Measurements from ENCODE around the gene MAPKAP1.

GRCh38 chr9:125642311-125642710 is 64.7 kb downstream of the MAPKAP1 start:
- no peak for TF ChIP-seq CTCF (IDR thresholded peaks at IDR 0.05; ENCODE audit: insufficient read depth, low read length)
- TF ChIP-seq POLR2AphosphoS5 (IDR thresholded peaks at IDR 0.05; ENCODE audit: low read depth) = no peak

Data from HL-60 (cell line).